Heart left ventricle (tissue), 16 donors: ENCODE data around the gene ARMC10. TPM values are rescaled to one million over a fixed set of nuclear protein-coding genes. Genes with fewer than 3 reads are reported as not detected.
"Not testable (repeated sequence)": the region's sequence is repeated elsewhere in the genome, so short reads cannot be mapped to it uniquely, and the experiment has no call there.

Experiments
- ATAC-seq, 4 donors: fragments of 200-7000 bp; cut with Tn5 transposase; one replicate each; pipeline ENCODE4 v1.9.1; 2020 to 2022; ENCODE audit warnings: moderate library complexity in 4 of 4, mild to moderate bottlenecking in 3 of 4, moderate number of reproducible peaks in 1 of 4
- DNase-seq, 5 donors: peaks; one replicate each; pipeline ENCODE4 v3.0.0-alpha.2; 2020
- H3K27ac ChIP-seq, 12 donors: fragments of 200-600 bp; sonication (generic) in 4 of 12; one replicate each; pipeline versions ENCODE4 v1.5.0 to v1.8.0; 2016 to 2022; ENCODE audit warnings: mild to moderate bottlenecking in 2 of 12
- H3K27me3 ChIP-seq, 9 donors: fragments of 200-600 bp; sonication (generic) in 2 of 9; one replicate each; pipeline versions ENCODE4 v1.5.1 to v1.8.0; 2016 to 2022; ENCODE audit warnings: mild to moderate bottlenecking in 3 of 9
- H3K36me3 ChIP-seq, 9 donors: fragments of 200-600 bp; sonication (generic) in 2 of 9; one replicate each; pipeline versions ENCODE4 v1.5.0 to v1.8.0; 2018 to 2022; ENCODE audit warnings: mild to moderate bottlenecking in 2 of 9
- H3K4me1 ChIP-seq, 12 donors: fragments of 200-600 bp; sonication (generic) in 4 of 12; one replicate each; pipeline versions ENCODE4 v1.5.0 to v1.8.0; 2016 to 2022; ENCODE audit warnings: mild to moderate bottlenecking in 3 of 12
- H3K4me3 ChIP-seq, 12 donors: fragments of 200-600 bp; sonication (generic) in 4 of 12; one replicate each; pipeline versions ENCODE4 v1.5.0 to v1.8.0; 2017 to 2022; ENCODE audit warnings: mild to moderate bottlenecking in 9 of 12, moderate library complexity in 4 of 12
- H3K9me3 ChIP-seq, 12 donors: fragments of 200-600 bp; sonication (generic) in 4 of 12; one replicate each; pipeline versions ENCODE4 v1.5.0 to v1.8.0; 2016 to 2022; ENCODE audit warnings: mild to moderate bottlenecking in 1 of 12
- POLR2A ChIP-seq, 2 donors: fragments of 450-650 bp; IDR thresholded peaks; one replicate each; pipeline ENCODE4 v1.6.1; 2017; ENCODE audit warnings: antibody characterized with exemption in 2 of 2, mild to moderate bottlenecking in 2 of 2, moderate library complexity in 2 of 2
- WGBS, 4 donors: extraction: QIAGEN DNeasy Blood & Tissue Kit in 2 of 4; methylation state at CpG; one replicate each; pipeline versions ENCODE4 v1.1.5 to v1.1.7; 2013 to 2018; 5-methylcytosine and 5-hydroxymethylcytosine counted together
- intact Hi-C, 10 donors: fragments of 100-400 bp; cut with DNase I; formaldehyde crosslinking; loops; one replicate each; pipeline versions ENCODE4 v1.11.1 to v1.14.2; 2022
- polyA plus RNA-seq, 2 donors: library from polyadenylated mRNA; stranded (reverse); fragments of 200-250 nt; gene quantifications; one replicate each; pipeline ENCODE4 v1.2.3, GENCODE V29; 2013
- total RNA-seq, 9 donors: library from RNA; depleted of rRNA in 2 of 9; stranded (reverse); fragments of >200 nt in 2 of 9; fragmentation: NEBNext Ultra II Directional in 3 of 9; extraction: Animal tissue kit (Norgen Biotek cat#: 25700) in 3 of 9; gene quantifications; one replicate each; pipeline versions ENCODE4 v1.1.0 to v1.2.4, GENCODE V29; 2016 to 2023
- TF ChIP-seq, protein P1 (sequence below), 12 donors: fragments of 200-600 bp; sonication (generic) in 4 of 12; IDR thresholded peaks; one replicate each; pipeline versions ENCODE4 v1.5.0 to v1.8.0; 2018 to 2022; ENCODE audit warnings: antibody characterized with exemption in 12 of 12, mild to moderate bottlenecking in 5 of 12
- donor health status: ischemic (EF 13 %, LVEDD 7.1; RV severe dilation, severe dysfunction).
- donor health status: healthy with polysubstance abuse.
- donor health status: DM: no; HTN: yes; CAD: no.
- donor health status: DM: no; HTN: no; CAD: no.
- donor health status: ischemic (EF 25% LVEDD 6.9; RV normal size, moderate dysfunction).
- donor health status: ischemic (EF 25% LVEDD 5.7; RV mildly dilated, moderate dysfunction).
- donor health status: healthy.
- donor health status: DM: yes; HTN: yes; CAD: no.
- donor health status: ischemic (EF 35%, LVEDD 5.7; RV mildly dilated, moderate dysfunction).
- donor health status: nonischemic (EF 11% LVEDD 7.7; RV severe dilation, severe dysfunction).
- donor health status: DM: yes; HTN: yes; CAD: no.
- donor health status: PGD.
- donor health status: ischemic (EF 29% LVEDD 5.4; RV normal size, mild dysfunction).
- donor health status: nonischemic (EF 23%, LVEDD 6.1; RV moderate dilation, normal function).

The ARMC10 gene
- total and polyA plus RNA-seq, 11 donors: 13.4 to 29.7 (median 24.9) TPM

DNA sequence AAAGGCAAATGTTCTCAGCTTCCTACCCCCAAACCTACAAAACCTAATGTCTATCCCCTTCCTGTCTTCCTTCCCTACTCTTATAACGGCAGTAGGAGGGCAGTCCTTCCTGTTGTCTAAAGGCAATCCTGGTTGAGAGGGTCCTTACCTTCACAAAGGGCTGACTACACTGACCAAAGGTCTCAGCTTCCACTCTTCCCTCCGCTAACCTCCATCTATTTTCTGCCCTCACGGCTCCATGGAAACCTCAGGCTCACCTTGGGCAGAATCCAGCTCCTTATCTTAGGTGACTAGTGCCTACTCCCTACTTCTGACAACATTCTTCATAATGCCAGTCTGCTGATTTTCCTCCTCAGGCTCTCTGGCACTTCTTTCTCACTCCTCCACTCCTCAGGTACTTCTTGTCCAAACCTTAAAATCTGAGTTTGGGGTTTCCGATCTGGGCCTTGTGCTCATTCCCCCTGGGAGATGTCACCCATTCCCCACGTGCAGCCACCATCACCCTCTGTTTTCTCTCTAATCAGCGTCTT is 886 bp upstream of the ARMC10 start:
- no peaks in the 10 kb centered on the region for H3K36me3 ChIP-seq
- ATAC-seq (no peak), DNase-seq (no peak)
- H3K9me3 ChIP-seq: no peaks in the 10 kb centered on the region
- 10 to 14% (median 13%) methylated on average over 6 of the region's 6 CpGs for WGBS, 4 donors
- peaks cover 0 to 30% (median 16%) of the 10 kb centered on the region in 12 donors for H3K4me1 ChIP-seq
- no peaks in the 10 kb centered on the region for H3K27me3 ChIP-seq
- H3K4me3 ChIP-seq: peak overlapping the region; percentile 53 to 99 (median 86)
- intact Hi-C loops: loop anchor here in 4 of 10 donors (2.0 to 10.0 kb wide), 4 partner anchors 71 to 329 kb away; partner anchors contain the start of genes FAM185A (in 2 of the 4) and NAPEPLD (in 2 of the 4)
- TF ChIP-seq, protein P1, sequence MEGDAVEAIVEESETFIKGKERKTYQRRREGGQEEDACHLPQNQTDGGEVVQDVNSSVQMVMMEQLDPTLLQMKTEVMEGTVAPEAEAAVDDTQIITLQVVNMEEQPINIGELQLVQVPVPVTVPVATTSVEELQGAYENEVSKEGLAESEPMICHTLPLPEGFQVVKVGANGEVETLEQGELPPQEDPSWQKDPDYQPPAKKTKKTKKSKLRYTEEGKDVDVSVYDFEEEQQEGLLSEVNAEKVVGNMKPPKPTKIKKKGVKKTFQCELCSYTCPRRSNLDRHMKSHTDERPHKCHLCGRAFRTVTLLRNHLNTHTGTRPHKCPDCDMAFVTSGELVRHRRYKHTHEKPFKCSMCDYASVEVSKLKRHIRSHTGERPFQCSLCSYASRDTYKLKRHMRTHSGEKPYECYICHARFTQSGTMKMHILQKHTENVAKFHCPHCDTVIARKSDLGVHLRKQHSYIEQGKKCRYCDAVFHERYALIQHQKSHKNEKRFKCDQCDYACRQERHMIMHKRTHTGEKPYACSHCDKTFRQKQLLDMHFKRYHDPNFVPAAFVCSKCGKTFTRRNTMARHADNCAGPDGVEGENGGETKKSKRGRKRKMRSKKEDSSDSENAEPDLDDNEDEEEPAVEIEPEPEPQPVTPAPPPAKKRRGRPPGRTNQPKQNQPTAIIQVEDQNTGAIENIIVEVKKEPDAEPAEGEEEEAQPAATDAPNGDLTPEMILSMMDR (IDR thresholded peaks at IDR 0.05): no peak
- TF ChIP-seq POLR2A (IDR thresholded peaks at IDR 0.05): no peak
- H3K27ac ChIP-seq: peak overlapping the region in 11 of 12 donors; percentile 36 to 96 (median 93)

DNA sequence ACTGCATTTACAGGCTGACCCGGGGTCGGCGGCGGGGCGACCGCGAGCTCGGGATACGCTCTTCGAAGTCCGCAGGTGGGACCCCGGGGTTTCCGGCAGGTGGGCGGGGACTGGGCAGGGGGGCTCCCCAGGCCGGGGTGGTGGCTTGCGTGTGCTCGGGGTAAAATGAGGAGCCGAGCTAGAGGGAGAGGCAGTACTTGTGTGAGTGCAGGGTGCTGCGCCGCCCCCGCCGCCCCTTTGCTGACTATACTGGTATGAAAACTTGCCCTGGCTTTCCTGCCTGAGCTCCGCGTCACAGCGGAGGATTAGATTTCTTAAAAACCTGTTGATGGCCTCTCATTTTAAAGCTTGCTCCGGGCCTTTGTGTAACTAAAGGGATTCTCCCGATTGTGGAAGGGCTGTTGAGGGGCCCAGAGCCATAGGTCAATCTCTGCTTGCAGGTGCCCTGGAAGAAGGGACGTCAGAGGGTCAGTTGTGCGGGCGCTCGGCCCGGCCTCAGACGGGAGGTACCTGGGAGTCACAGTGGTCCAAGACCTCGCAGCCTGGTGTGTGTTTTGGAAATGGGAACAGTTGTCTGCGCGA is 488 bp downstream of the ARMC10 start:
- H3K36me3 ChIP-seq: no peaks in the 10 kb centered on the region
- H3K4me1 ChIP-seq: peaks cover 0 to 30% (median 16%) of the 10 kb centered on the region in 12 donors
- no peak for TF ChIP-seq POLR2A (IDR thresholded peaks at IDR 0.05)
- TF ChIP-seq, protein P1 (IDR thresholded peaks at IDR 0.05): no peak
- WGBS, 4 donors: 2 to 6% (median 2%) methylated on average over 14 to 36 of the region's 36 CpGs
- DNase-seq: peak in 4 of 5 donors; percentile 38 to 59 (median 48)
- no peaks in the 10 kb centered on the region for H3K27me3 ChIP-seq
- peak overlapping the region; percentile 86 to 96 (median 93) for H3K27ac ChIP-seq
- H3K4me3 ChIP-seq: peak overlapping the region; percentile 53 to 99 (median 86)
- intact Hi-C loops: loop anchor here in 4 of 10 donors (2.0 to 10.0 kb wide), 4 partner anchors 69 to 331 kb away; partner anchors contain the start of genes NAPEPLD (in 3 of the 4) and FAM185A (in 1 of the 4)
- H3K9me3 ChIP-seq: no peaks in the 10 kb centered on the region
- peak in 3 of 4 donors; percentile 23 to 37 (median 32) for ATAC-seq

DNA sequence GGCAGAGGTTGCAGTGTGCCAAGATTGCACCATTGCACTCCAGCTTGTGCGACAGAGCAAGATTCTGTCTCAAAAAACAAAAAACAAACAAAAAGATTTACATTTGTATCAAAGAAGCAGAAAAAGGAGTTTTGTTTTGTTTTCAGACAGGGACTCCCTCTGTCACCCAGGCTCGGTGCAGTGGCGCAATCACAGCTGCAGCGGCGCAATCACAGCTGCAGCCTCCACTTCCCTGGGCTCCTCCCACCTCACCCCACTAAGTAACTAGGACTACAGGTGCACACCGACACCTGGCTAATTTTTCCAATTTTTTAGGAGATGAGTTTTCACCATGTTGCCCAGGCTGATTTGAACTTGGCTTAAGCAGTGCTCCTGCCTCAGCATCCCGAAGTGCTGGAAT is 1.8 kb downstream of the ARMC10 start:
- ATAC-seq (no peak), DNase-seq (no peak)
- Histone ChIP-seq H3K27ac (no peak overlapping the region), H3K9me3 (no peaks in the 10 kb centered on the region), H3K27me3 (no peaks in the 10 kb centered on the region), H3K36me3 (no peaks in the 10 kb centered on the region), H3K4me3 (peak overlapping the region in 1 of 12 donors; percentile 87), H3K4me1 (peaks cover 0 to 30% (median 16%) of the 10 kb centered on the region in 12 donors)
- TF ChIP-seq, protein P1 (IDR thresholded peaks at IDR 0.05): no peak
- no peak for TF ChIP-seq POLR2A (IDR thresholded peaks at IDR 0.05)
- intact Hi-C loops: loop anchor here in 3 of 10 donors (5.0 to 10.0 kb wide), 3 partner anchors 68 to 332 kb away; partner anchors contain the start of genes NAPEPLD (in 2 of the 3) and FAM185A (in 1 of the 3)
- 94 to 96% (median 95%) methylated on average over 7 of the region's 7 CpGs for WGBS, 4 donors

DNA sequence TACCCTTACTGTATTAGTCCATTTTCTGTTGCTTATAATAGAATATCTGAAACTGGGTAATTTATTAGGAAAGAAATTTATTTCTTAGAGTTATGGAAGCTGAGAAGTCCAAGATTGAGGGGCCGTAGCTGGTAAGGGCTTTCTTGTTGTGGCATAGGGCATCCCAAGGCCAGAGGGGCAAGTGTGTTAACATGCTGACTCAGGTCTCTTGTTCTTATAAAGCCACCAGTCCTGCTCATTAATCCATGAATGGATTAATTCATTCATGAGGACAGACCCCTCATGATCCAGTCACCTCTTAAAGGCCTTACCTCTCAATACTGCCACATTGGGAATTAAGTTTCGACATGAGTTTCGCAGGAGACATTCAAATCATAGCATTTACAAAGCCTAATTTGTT is 2.4 kb downstream of the ARMC10 start:
- Histone ChIP-seq H3K9me3 (no peaks in the 10 kb centered on the region), H3K27ac (no peak overlapping the region), H3K27me3 (no peaks in the 10 kb centered on the region), H3K4me3 (no peak overlapping the region), H3K4me1 (peaks cover 0 to 30% (median 16%) of the 10 kb centered on the region in 12 donors), H3K36me3 (no peaks in the 10 kb centered on the region)
- intact Hi-C loops: loop anchor here in 3 of 10 donors (5.0 to 10.0 kb wide), 3 partner anchors 67 to 333 kb away; partner anchors contain the start of genes NAPEPLD (in 2 of the 3) and FAM185A (in 1 of the 3)
- ATAC-seq (no peak), DNase-seq (no peak)
- no peak for TF ChIP-seq POLR2A (IDR thresholded peaks at IDR 0.05)
- TF ChIP-seq, protein P1 (IDR thresholded peaks at IDR 0.05): no peak
- WGBS, 4 donors: 89 to 99% (median 97%) methylated on average over 3 of the region's 3 CpGs

DNA sequence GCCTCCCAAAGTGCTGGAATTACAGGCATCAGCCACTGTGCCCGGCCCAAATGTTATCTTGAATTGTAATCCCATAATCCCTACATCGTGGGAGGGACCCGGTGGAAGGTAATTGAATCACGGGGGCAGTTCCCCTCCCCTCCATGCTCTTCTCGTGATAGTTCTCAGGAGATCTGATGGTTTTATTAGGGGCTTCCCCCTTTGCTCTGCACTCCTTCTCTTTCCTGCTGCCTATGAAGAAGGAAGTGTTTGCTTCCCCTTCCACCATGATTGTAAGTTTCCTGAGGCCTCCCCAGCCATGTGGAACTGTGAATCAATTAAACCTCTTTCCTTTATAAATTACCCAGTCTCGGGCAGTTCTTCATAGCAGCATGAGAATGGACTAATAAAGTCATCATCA is 3.3 kb downstream of the ARMC10 start:
- ATAC-seq, H3K27me3 ChIP-seq, H3K36me3 ChIP-seq, H3K4me3 ChIP-seq, H3K27ac ChIP-seq, DNase-seq, H3K9me3 ChIP-seq: not testable (repeated sequence)
- intact Hi-C loops: loop anchor here in 3 of 10 donors (5.0 to 10.0 kb wide), 3 partner anchors 67 to 333 kb away; partner anchors contain the start of genes NAPEPLD (in 2 of the 3) and FAM185A (in 1 of the 3)
- peaks cover 0 to 30% (median 16%) of the 10 kb centered on the region in 12 donors for H3K4me1 ChIP-seq
- WGBS, 4 donors: 72 to 85% (median 78%) methylated on average over 6 of the region's 6 CpGs
